Stimulated activated CD8-positive, alpha-beta memory T cell treated with anti-CD3 and anti-CD28 coated beads, Interleukin-7, amount 100 ng/mL, for 24 hours (primary cell): ENCODE measurements around the gene SLC2A4RG.
"Not testable (repeated sequence)": the region's sequence is repeated elsewhere in the genome, so short reads cannot be mapped to it uniquely, and the experiment has no call there.

ENCODE experiments used
- DNase-seq: peaks from one replicate; pipeline ENCODE4 v3.0.0-alpha.2; 2020; ENCODE audit warnings: low read depth

The SLC2A4RG gene

DNA sequence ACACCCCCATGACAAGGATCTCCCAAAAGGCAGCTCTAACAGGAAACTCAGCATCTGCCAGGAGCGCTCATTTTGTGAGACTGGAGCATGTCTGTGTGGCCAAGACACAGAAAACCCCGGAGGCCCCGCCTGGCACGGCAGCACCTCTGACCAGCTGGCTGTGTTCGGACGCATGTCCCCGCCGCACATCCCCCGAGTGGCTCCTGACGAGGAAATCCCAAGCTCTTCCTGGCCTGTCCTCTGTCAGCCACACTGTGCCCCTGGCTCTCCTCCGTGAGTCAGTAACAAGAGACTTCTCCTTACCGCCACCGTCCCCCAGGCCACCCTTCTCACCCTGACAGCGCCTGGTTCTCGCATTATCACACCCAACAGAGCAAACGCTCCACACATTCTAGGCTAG is 14.4 kb downstream of the SLC2A4RG start:
- DNase-seq, result no peak

DNA sequence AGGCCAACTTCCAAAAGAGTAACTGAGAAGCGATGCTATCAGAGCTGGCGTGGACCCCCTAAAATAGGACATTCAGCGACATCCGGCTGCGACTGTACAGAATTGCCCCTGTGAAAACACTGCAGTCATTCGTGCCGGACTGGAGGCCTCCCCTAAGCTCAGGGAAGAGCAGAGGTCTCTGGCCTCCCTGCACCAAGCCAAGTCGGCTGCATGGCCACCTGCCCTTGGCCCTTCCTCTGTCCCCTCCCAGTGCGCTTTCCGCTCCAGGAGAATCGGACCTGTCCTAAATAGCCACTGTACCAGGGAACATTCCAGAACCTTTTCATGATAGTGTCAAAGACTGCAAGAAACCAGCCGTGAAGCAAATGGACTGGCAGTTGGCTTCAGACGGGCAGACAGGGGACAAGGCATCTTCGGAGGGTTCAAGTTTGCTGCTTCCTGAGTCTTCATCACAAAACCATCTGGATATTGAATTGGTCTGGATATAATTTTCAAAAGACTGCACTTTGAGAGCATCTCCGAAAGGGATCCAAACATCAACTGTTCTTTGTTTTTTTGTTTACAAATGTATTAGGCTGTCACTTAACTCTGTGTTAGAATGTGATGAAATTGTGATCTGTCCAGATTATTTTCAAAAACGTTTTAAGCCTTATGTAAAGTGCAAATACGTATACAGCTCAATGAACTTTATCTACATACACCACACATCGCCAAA is 16.5 kb downstream of the SLC2A4RG start:
- DNase-seq, result no peak

DNA sequence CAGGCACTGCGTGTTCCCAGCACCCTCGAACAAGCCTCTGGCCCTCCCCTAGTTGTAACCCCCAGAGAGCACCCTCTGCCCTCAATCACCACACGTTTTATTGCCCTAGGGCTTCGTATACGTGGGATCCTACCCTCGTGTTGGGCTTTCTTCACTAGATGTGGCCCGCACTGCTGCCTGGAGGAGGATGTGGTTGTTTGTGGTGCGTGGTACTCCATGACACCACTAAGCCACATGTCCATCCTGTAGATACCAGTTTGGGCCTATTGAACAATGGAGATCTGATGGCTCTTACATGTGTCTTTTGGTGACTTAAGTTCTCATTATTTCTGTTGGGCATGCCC is 17.0 kb downstream of the SLC2A4RG start:
- DNase-seq, result no peak

DNA sequence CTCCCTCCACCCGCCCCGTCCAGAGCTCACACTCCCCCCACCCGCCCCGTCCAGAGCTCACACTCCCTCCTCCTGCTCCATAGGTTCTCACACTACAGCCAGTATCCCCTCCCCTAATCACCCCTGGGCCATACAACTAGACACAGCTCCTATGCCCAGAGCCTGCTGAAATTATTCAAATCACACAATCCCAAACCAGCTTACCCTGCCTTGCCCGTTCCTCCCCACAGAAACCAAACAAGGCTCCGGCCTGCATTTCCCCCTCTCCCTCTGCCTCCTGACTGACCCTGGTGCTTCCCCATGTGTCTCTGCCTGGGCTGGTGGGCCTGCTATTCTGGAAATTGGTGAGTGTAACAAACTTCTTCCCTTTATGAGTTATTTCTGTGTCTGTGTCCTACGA is 18.6 kb downstream of the SLC2A4RG start:
- no peak for DNase-seq

DNA sequence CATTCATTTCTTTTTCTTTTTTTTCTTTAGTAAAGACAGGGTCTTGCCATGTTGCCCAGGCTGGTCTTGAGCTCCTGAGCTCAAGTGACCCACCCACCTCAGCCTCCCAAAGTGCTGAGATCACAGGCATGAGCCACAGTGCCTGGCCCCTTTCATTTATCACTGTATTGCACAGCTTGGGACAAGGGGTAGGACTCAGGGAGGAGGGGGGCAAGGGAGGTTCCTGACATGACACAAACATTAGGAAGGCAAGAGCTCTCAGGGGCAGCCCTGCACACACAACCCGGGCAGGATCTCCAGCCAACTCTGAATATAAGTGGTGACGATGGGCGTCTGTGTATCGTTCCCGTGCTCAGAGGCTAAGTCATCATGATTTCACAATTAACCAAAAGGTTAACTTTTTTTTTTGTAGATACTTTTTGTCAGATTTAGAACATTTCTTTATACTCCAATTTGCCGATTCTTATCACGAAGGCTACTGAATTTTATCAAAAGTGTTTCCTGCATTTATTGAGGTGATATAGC is 19.9 kb downstream of the SLC2A4RG start:
- DNase-seq, result no peak

DNA sequence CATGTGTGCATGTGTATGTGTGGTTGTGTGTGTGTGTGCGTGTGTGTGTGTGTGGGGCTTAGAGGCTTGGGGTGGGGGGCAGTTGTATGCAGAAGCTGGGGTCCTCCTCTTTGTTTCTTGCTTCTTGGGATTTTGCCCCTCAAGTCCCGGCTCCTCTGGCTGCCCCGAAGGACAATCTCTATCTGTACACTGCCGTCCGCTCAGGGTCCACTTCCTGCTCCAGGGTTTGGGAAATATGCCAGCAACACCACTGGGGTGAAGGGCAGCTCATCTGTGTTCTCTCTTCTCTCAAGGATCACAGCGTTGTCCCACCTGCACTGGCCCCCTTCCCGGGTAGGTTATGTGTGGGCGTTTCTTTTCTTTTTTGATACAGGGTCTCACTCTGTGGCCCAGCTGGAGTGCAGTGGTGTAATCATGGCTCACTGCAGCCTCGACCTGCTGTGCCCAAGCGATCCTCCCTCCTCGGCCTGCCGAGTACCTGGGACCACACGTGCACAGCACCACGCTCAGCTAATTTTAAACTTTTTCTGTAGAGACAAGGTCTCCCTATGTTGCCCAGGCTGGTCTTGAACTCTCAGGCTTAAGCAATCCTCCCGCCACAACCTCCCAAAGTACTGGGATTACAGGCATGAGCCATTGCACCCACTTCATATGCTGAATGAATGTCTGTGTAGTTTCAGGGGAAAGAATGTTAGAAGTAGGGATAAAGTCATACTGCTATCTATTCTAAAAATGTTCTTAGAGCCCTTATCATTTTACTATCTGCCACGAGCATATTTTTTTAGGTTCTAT is 25.7 kb downstream of the SLC2A4RG start:
- no peak for DNase-seq

DNA sequence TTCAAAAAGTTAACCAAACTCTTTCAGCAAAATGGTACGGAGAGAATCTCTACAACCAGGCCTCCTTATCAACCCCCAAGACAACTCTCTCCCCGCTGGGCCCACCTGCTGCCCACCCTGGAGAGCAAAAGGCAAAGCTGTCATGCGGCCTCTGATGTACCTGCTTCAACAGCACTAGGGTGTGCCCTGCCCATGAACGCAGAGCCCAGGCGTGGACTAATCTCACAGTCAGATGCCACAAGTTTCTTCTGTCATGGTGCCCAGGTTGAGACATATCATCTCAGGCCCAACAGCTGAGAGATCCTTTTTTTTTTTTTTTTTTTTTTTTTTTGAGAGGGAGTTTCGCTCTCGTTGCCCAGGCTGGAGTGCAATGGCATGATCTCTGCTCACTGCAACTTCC is 26.3 kb downstream of the SLC2A4RG start:
- no peak for DNase-seq

DNA sequence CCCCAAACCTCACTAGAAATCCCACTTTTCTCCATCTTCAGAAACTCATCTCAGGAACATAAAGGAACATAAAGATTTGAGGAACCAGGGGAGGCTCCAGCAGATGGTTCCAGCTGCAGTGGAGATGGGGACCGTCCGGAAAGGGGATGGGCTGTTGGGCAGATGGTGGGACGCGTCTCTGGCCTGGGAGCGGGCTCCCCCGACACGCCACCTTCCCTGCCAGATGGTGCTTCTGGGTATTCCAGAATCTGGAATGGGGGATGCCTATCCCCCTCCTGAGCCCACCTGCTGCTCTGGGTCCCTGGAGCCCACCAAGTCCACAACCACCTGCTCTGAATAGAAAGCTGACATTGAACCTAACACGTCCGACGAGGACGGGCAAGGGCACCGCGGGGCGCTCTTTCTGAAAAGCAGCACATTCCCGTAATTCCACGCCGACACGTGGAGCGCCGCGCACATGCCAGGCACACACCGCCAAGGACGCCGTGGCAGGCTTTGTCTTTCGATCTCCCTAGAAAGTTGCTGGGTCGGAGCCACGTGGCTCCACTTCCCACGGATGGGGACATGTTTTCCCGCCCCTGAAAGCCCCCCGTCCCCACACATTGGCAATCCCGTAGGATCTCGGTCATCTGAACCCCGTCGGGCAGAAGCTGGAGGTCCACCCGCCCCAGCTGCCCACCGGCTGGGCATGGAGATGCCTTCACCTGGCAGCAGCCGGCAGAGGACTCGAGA is 27.3 kb downstream of the SLC2A4RG start:
- no peak for DNase-seq

DNA sequence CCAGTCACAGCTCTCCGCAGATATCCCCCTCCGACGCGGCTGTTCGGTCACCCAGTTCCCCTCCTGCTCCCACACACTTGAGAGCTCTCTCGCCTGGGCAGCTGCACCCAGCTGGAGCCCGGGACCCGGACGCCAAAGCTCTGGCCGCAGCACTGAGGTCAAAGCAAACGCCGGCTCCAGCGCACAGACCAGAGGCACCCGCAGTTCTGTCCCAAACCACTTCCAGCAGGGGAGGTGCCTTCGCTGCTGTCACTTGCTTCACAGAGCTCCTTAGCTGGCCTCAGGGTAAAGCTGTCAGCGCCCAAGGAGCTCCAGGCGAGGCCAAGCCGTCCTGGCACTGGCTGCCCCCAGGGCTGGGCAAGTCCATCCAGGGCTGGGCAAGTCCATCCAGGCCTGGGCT is 27.9 kb downstream of the SLC2A4RG start:
- DNase-seq, result no peak

DNA sequence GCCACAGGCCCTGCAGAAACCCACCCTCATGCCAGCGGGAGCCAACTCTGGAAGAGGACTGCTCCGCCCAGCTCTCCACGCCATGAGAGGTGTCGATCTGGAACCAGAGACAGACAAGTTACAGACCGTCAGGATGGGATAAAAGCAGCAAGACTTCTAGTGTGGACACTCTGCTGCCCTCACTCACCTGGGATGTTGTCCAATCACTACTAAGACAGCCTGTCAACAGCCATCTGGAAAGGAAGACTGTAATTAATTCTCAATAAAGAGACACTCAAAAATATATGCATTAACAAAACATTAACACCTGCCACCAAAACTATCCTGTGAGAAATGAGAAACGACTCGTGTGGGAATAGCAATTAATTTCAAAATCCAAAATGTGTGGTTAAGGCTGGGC is 28.3 kb downstream of the SLC2A4RG start:
- DNase-seq, result no peak

DNA sequence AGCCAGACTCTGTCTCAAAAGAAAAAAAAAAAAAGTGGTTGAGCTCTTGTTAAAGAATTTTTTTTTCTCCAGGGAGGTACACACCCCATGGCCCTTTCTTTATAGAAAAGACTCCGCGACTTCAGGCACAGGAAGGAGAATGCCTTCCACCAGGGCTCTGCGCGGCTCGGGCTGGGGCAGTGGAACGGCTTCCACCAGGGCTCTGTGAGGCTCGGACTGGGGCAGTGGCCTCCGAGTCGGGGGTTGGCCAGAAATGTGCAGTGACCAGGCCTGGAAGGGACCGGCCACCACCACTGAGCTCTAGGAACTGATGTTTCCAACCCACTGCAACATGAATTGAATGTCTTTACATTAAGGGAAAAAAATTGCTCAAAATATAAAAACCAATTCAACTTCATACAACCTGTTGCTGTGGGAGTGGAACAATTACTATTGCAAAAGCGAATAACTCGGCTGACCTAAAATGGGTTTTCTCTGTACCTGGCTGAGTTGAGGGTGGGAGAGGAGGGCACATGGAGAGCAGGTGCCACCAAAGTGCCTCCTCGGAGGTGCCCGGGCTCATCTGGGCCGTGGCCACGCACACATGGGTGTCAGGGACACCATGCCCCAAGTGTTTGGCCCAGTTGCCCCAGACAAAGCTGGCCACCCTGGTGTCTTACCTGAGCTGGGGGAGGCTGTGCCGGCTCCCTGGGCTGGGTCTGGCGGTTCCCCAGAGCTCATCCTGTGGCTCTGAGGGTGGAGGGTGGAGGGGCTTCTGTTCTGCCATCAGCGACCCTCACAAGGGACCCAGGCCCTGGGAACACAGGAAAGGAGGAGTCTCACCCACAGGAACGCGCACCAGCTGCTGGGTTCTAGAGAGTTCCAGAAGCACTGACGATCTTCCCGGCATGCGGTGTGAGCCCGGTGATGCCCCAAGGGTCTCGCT is 29.3 kb downstream of the SLC2A4RG start:
- DNase-seq, result no peak

DNA sequence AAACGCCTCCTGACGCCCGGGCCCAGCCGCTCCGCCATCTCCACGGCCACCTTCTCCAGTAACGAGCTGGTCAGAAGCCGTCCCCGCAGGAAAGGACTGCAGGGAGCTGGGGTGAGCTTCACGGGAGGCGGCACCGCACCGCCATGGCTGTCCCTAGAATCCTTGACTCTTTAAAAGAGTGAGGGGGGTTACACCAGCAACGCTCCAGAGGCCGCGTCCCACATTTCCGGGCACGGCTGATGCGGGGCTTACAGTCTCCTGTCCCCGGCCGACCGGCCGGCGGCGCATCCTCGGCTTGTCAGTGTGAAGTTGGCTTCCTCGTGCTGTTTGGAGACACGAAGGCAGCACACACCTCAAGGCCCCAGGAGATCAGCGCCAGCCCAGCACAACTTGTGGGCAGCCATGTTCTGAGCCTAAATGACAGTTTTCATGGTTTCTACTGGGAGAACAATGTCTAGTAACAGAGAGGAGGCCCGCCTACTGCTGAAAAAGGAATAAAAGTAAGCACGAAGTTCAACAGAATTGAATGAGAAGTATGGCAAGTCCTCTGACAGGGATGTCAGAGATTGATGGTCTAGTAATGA is 30.4 kb downstream of the SLC2A4RG start:
- no peak for DNase-seq

DNA sequence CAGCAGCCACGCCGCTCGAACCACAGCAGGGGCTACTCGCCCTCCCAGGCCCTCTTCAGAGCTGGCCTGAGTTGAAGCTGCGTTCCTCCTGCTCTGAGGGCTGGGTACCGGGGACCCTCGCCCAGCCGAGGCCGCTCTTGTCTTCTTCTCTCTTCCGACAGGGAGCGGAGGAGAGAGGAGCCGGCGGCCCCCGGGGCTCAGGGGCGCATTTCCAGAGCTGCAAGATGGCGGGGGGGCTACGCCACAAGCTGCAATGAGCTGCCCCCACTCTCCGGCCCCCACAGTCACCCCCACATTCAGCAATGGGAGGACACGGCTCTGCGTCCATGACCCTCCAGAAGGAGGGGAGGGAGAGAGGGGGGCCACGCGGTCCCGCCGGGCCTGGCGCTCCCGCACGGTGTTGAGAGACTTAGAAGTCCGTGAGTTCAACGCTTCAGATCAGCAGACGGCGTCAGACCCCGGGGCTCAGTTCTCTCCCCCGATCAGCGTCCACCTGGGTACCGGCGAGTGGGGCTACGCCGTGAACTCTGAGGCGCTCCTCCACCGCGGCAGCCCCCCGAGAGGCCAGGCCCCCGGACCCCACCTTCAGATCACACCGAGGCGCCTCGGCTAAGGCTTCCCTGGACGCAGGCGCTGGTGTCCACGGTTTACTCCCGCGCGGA is 31.6 kb downstream of the SLC2A4RG start:
- no peak for DNase-seq

DNA sequence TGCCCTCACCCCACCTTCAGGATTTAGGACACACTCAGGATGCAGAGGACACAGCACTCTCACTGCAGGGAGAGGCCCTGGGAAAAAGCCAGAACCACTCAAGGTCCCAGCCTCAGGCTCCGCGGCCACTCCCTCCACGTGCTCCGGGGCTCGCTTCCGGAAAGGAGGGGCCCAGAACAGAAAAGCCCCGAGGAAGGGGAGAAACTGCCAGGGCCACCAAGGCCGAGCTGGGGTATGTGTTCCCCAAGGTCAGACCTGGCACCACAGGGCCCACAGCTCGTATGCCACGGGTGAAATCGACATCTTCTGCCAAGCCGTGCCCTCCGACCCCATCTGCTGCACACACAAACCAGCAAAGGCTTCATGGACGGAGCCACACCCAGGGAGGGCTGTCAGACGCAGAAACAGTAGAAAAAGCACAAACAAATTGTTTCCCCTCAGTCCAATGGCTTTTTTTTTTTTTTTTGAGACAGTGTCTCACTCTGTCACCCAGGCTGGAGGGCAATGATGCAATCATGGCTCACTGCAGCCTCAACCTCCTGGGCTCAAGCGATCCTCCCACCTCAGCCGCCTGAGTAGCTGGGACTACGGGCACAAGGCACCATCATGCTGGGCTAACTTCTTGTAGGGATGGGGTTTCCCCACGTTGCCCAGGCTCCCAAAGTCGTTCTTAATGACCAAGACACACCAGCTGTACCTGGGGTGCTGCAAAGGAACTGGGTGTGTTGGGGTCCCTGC is 33.4 kb downstream of the SLC2A4RG start:
- DNase-seq, result no peak

DNA sequence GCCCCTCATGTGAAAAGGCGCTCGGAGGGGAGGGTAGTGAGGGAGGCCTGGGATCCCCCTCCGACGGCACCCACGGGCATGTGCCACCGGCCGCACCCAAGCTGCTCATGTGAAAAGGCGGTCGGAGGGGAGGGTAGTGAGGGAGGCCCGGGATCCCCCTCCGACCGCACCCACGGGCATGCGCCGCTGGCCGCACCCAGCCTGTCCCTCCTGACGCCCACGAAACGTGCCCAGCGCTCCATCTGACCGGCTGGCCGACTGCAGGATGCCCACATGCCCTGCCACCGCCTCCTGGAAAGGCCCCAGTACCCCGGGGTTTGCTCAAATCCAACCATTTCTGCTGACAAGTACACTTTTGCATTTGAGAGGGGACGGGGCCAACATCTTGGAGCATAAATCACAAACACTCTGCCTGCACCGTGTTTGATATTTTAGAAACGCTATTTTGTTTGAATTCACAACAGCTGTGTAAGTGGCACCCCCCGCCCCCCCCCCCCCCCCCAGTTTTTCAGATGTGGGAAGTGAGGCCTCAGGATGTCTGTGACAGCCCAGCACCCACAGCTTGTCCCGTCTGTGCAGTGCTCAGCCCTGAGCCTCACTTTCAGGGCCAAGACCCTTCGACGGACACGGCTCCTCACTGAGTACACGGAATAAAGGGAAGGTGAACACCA is 34.1 kb downstream of the SLC2A4RG start:
- DNase-seq, result no peak

DNA sequence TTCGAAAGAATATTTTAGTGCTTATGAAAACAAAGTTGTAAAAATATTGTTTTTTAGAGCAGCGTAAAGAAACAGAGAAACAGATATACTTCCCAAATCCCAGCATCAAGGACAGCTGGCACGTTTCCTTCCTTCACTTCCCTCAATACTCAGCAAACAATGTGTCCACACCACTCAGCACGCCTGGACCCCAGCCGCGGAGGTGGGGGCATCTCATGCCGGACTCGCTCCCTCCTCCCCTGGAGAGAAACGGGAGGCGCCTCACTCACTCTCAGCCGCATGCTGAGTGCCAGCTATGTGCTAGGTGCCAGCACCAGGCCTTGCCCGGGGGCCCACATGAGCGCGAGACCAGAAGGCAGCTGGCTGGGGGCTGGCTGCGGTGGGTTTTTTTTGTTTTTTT is 34.7 kb downstream of the SLC2A4RG start:
- DNase-seq, result no peak

DNA sequence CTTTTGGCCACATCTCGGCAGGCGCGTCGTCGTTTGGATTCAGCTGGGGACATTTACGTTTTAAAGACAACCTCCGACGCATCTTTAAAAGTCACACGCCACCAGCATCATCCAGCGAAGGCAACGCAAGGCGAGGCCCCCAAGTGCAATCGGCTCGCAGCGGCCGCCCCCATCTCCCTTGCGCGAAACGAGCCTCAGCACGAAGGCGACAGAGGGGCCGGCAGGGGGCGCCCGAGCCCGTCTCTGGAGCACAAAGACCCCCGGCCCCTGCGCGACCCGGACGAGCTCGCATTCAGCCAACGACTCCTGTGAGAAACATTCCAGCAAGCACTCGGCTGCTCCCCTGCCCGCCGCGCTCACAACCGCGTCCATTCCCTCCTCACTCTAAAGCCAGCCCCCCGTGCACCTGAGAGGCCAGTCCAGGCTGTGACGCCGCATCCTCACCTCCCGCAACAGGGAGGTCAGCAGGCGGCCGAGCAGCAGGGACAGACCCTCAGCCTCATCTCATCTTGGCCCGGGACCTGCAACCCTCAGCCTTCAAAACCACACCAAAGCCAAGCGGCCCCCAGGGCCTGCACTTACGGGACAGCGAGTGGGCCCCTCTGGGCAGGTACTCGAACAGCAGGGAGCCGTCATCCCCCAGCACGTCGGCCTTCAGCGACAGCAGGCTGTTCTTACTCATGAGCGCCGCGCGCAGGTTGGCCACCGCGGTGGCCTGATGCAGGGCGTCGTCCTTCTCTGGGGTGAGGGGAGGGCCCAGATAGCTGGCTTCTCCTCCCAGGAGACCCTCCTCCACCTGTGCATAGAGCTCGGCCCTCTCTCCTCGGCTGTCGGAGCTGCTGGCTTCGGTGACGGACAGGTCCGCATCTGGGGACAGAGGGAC is 35.8 kb downstream of the SLC2A4RG start:
- DNase-seq, result no peak

DNA sequence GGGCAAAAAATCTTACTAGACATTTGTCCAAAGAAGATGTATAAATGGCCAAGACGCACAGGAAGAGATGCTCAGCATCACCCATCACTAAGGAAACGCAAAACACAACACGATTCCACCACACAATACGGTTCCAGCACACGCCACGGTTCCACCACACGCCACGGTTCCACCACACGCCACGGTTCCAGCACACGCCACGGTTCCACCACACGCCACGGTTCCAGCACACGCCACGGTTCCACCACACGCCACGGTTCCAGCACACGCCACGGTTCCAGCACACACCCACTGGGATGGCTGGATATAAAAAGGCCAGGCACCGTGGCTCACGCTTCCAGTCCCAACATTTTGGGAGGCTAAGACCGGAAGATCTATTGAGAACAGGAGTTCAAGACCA is 37.3 kb downstream of the SLC2A4RG start:
- DNase-seq, result not testable (repeated sequence)

DNA sequence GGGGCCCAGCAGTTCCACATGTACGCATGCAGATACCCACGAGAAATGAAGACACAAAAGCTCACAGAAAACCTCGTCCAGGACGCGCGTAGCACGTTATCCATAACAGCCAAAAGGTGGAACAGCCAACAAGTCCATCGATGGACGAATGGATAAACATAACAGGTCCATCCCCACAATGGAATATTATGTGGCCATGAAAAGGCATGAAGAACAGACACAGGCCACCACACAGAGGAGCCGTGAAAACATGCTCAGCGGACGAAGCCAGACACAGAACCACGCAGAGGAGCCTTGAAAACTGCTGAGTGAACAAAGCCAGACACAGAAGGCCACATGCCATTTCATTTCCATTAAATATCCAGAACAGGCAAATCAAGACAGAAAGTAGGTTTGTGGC is 38.0 kb downstream of the SLC2A4RG start:
- DNase-seq, result no peak
